ENCODE measurements around the gene SH3RF1. TPM values are rescaled to one million over a fixed set of nuclear protein-coding genes. Genes with fewer than 3 reads are reported as not detected.
"Not testable (repeated sequence)": the region's sequence is repeated elsewhere in the genome, so short reads cannot be mapped to it uniquely, and the experiment has no call there.

Gene SH3RF1
- total and polyA plus RNA-seq, 4 donors, result 5.3 to 33.1 (median 16.3) TPM

DNA sequence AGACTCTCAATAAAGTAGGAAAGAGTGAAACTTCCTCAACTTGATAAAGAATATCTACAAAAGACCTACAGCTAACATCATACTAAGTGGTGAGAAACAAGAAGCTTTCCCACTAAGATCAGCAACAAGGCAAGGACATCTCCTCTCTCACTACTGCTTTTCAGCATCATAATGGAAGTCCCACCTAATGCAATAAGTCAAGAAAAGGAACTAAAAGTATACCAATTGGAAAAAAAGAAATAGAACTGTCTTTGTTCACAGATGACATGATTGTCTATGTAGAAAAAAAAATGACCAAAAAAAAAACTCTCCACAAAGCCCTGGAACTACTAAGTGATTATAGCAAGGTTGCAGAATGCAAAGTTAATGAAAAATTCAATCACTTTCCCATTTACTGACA, 25.1 kb upstream of the SH3RF1 start:
- H3K27me3 ChIP-seq (ENCODE audit: control insufficient read depth in 3 of 3, insufficient read depth in 3 of 3, low read length in 2 of 3), result no peaks in the 10 kb centered on the region
- ATAC-seq (ENCODE audit: insufficient read depth, low FRiP score) (no peak), DNase-seq (no peak)
- H3K27ac ChIP-seq (ENCODE audit: low read depth in 1 of 2, low read length in 1 of 2), result no peak overlapping the region
- H3K4me3 ChIP-seq, result no peak overlapping the region
- H3K4me1 ChIP-seq (ENCODE audit: control insufficient read depth in 5 of 5, insufficient read depth in 5 of 5, low read length in 5 of 5), result peaks cover 0 to 1% (median 0%) of the 10 kb centered on the region in 5 donors
- TF ChIP-seq, protein P1, sequence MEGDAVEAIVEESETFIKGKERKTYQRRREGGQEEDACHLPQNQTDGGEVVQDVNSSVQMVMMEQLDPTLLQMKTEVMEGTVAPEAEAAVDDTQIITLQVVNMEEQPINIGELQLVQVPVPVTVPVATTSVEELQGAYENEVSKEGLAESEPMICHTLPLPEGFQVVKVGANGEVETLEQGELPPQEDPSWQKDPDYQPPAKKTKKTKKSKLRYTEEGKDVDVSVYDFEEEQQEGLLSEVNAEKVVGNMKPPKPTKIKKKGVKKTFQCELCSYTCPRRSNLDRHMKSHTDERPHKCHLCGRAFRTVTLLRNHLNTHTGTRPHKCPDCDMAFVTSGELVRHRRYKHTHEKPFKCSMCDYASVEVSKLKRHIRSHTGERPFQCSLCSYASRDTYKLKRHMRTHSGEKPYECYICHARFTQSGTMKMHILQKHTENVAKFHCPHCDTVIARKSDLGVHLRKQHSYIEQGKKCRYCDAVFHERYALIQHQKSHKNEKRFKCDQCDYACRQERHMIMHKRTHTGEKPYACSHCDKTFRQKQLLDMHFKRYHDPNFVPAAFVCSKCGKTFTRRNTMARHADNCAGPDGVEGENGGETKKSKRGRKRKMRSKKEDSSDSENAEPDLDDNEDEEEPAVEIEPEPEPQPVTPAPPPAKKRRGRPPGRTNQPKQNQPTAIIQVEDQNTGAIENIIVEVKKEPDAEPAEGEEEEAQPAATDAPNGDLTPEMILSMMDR (IDR thresholded peaks at IDR 0.05; ENCODE audit: control extremely low read depth, extremely low read depth), result no peak
- no peaks in the 10 kb centered on the region for H3K9me3 ChIP-seq (ENCODE audit: control insufficient read depth in 4 of 4, insufficient read depth in 3 of 4, low read length in 3 of 4)
- no peak overlapping the region for H3K9ac ChIP-seq (ENCODE audit: insufficient read depth in 1 of 2, low read length in 2 of 2)
- H3K36me3 ChIP-seq (ENCODE audit: control insufficient read depth in 4 of 4, insufficient read depth in 4 of 4, low read length in 4 of 4), result no peaks in the 10 kb centered on the region

DNA sequence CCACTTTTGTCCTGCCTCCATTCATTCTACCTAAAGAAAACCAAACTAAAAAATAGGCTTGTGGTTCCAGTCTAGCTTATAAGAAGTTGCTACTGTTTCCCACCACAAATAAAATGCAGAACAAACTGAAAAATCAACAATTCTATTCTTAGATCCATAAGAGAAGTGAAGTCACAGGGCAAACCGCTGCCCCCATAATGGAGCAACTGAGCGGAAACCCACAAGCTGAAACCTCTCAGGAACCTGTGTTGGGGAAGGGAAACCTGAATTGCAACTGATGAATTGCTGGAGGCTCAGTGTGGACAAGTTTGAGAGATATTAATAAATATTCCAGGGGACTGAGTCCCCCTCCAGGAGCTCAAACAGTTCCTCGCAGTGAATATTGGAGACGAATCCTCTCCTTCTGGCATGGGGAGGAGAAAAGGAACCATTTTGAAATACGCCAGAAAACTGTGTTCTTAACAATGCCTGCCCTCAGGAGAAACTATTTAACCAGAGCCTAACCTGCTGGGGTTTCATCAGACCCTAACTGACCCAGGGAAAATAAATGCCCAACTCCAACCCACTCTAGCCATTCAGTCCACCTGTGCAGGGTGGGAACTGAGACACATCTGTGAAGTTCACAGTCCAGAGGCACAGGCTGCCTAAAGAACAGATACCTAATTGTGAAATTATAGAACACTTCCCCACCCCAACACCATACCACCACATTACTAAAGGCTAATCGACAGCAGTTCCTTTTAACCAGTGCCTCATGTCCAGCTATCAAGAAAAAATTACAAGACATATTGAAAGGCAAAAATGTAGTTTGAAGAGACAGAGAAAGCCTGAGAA, 22.8 kb upstream of the SH3RF1 start:
- Histone ChIP-seq H3K4me1 (ENCODE audit: control insufficient read depth in 5 of 5, insufficient read depth in 5 of 5, low read length in 5 of 5) (peaks cover 0 to 1% (median 0%) of the 10 kb centered on the region in 5 donors), H3K9ac (ENCODE audit: insufficient read depth in 1 of 2, low read length in 2 of 2) (no peak overlapping the region), H3K9me3 (ENCODE audit: control insufficient read depth in 4 of 4, insufficient read depth in 3 of 4, low read length in 3 of 4) (no peaks in the 10 kb centered on the region), H3K27ac (ENCODE audit: low read depth in 1 of 2, low read length in 1 of 2) (no peak overlapping the region), H3K4me3 (no peak overlapping the region), H3K27me3 (ENCODE audit: control insufficient read depth in 3 of 3, insufficient read depth in 3 of 3, low read length in 2 of 3) (no peaks in the 10 kb centered on the region), H3K36me3 (ENCODE audit: control insufficient read depth in 4 of 4, insufficient read depth in 4 of 4, low read length in 4 of 4) (no peaks in the 10 kb centered on the region)
- ATAC-seq (ENCODE audit: insufficient read depth, low FRiP score), result no peak
- TF ChIP-seq, protein P1 (IDR thresholded peaks at IDR 0.05; ENCODE audit: control extremely low read depth, extremely low read depth), result no peak
- no peak for DNase-seq
- WGBS, 2 donors, result 24 to 71% methylated on average over 6 of the region's 6 CpGs

DNA sequence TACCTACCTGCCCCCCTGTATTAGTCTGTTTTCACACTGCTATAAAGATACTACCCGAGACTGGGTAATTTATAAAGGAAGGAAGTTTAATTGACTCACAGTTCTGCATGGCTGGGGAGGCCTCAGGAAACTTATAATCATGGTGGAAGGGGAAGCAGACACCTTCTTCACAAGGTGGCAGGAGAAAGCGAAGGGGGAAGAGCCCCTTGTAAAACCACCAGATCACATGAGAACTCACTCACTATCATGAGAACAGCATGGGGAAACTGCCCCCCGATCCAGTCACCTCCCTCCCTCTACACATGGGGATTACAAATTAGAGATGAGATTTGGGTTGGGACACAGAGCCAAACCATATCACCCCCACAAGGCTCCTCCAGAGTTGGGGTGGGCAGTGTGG, 17.2 kb upstream of the SH3RF1 start:
- H3K27me3 ChIP-seq (ENCODE audit: control insufficient read depth in 3 of 3, insufficient read depth in 3 of 3, low read length in 2 of 3); ATAC-seq (ENCODE audit: insufficient read depth, low FRiP score); H3K4me1 ChIP-seq (ENCODE audit: control insufficient read depth in 5 of 5, insufficient read depth in 5 of 5, low read length in 5 of 5); H3K9me3 ChIP-seq (ENCODE audit: control insufficient read depth in 4 of 4, insufficient read depth in 3 of 4, low read length in 3 of 4); H3K36me3 ChIP-seq (ENCODE audit: control insufficient read depth in 4 of 4, insufficient read depth in 4 of 4, low read length in 4 of 4); H3K9ac ChIP-seq (ENCODE audit: insufficient read depth in 1 of 2, low read length in 2 of 2); H3K4me3 ChIP-seq; H3K27ac ChIP-seq (ENCODE audit: low read depth in 1 of 2, low read length in 1 of 2); DNase-seq: not testable (repeated sequence)
- WGBS, 2 donors, result 39 to 62% methylated on average over 3 of the region's 3 CpGs

DNA sequence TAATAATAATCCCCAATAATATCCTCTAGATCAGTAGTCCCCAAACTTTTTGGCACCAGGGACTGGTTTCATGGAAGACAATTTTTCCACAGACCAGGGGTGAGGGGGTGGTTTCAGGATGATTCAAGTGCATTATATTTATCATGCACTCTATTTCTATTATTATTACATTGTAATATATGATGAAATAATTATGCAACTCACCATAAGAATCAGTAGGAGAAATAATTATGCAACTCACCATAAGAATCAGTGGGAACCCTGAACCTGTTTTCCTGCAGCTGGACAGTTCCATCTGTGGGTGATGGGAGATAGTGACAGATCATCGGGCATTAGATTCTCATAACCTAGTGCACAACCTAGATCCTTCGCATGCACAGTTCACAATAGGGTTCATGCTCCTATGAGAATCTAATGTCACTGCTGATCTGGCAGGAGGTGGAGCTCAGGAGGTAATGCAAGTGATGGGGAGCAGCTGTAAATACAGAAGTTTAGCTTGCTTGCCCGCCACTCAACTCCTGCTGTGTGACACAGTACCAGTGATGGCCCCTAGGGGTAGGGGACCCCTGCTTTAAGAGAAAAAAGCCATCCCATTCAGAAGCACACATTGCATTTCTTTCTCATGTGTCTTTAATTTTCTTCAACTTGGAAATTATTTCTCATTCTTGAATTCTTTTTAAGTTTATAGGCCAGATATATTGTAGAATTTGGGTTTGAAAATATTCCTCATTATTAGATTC, 16.0 kb upstream of the SH3RF1 start:
- ATAC-seq (ENCODE audit: insufficient read depth, low FRiP score) (no peak), DNase-seq (no peak)
- WGBS, 2 donors, result 86 to 87% methylated on average over 3 of the region's 3 CpGs
- H3K4me3 ChIP-seq, result no peak overlapping the region
- no peaks in the 10 kb centered on the region for H3K36me3 ChIP-seq (ENCODE audit: control insufficient read depth in 4 of 4, insufficient read depth in 4 of 4, low read length in 4 of 4)
- no peak overlapping the region for H3K27ac ChIP-seq (ENCODE audit: low read depth in 1 of 2, low read length in 1 of 2)
- no peaks in the 10 kb centered on the region for H3K27me3 ChIP-seq (ENCODE audit: control insufficient read depth in 3 of 3, insufficient read depth in 3 of 3, low read length in 2 of 3)
- no peaks in the 10 kb centered on the region for H3K4me1 ChIP-seq (ENCODE audit: control insufficient read depth in 5 of 5, insufficient read depth in 5 of 5, low read length in 5 of 5)
- H3K9ac ChIP-seq (ENCODE audit: insufficient read depth in 1 of 2, low read length in 2 of 2), result no peak overlapping the region
- TF ChIP-seq, protein P1 (IDR thresholded peaks at IDR 0.05; ENCODE audit: control extremely low read depth, extremely low read depth), result no peak
- no peaks in the 10 kb centered on the region for H3K9me3 ChIP-seq (ENCODE audit: control insufficient read depth in 4 of 4, insufficient read depth in 3 of 4, low read length in 3 of 4)

Measured in lung (tissue), 12 donors.